ENCODE measurements around the gene DCLK2. TPM values are rescaled to one million over a fixed set of nuclear protein-coding genes. Genes with fewer than 3 reads are reported as not detected.
A peak's percentile ranks its signal among the peaks of the same experiment; 100 is the strongest.

The DCLK2 gene
- total RNA-seq, 2 experiments from 2014 or later: not detected

DNA sequence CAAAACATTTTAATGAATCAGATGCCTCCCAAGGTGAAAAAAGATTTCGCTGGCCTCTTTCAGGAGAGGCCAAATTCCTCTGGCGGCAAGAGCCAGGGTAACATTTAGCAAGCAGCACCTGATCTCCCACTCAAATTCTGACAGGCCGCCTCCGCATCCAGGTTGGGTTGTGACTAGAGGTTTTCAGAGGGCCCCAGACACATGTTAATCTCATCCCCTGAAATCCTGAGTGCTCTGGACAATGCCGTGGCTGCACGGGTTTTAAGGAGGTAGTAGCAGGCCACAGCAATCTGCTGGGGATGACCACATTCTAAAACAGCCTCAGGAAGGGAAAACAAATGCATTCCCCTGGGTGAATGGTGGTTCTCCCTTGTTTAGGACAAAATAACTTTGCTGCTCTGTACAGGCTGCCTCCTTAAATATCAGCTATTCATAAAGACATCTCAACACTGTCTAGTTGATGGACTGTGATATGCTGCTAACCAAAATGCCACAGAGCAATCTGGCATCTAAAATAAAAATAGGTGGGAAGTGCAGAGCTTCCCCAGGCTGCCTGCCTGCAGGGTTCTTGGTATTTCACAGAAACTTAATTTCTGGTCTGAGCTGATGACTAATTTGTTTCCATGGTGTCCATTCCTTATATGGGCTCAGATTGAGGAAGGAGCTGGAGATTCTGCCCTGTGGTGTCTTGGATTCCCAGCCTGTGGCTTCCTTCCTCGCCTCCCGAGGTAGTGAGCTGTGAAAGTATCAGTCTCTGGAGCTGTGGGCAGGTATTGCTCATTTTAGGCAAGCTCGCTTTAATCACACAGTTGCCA, 202.0 kb downstream of the DCLK2 start:
- no peak for DNase-seq
- H3K9me3 Mint-ChIP-seq: peaks cover 8% of the 10 kb centered on the region
- no peak overlapping the region for H3K27ac Mint-ChIP-seq
- H3K36me3 Mint-ChIP-seq (ENCODE audit: low read depth): peaks cover 78% of the 10 kb centered on the region
- no peaks in the 10 kb centered on the region for H3K27me3 Mint-ChIP-seq (ENCODE audit: low read depth)
- CTCF ChIA-PET: interaction anchor here (1.1 to 1.3 kb wide), 2 partner anchors 10 to 16 kb away, joined by 3 read pairs; no protein-coding TSS in a partner anchor
- intact Hi-C loops (cut with micrococcal nuclease): no loop called here
- H3K4me1 Mint-ChIP-seq (ENCODE audit: low read depth): no peaks in the 10 kb centered on the region
- no peak overlapping the region for H3K4me3 Mint-ChIP-seq

DNA sequence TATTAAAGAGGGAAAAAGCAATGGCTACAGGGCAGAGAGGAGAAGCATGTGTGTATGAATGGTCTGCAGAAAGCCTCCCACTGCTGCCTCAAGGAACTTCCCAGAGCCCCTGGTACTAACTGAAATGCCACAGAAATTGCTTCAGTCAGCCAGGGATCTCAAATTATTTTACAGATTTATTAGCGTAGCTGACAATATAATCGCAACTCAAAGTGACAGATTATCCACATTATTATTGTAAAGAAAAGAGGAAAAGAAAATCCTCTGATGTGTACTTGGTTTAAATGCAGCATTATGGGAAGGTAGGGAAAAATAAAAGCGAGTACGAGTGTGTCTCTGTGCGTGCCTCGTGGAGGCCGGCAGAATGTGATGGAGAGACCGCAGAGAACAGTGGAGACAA, 202.7 kb downstream of the DCLK2 start:
- peaks cover 8% of the 10 kb centered on the region for H3K9me3 Mint-ChIP-seq
- H3K4me1 Mint-ChIP-seq (ENCODE audit: low read depth): no peaks in the 10 kb centered on the region
- H3K36me3 Mint-ChIP-seq (ENCODE audit: low read depth): peaks cover 76% of the 10 kb centered on the region
- no peaks in the 10 kb centered on the region for H3K27me3 Mint-ChIP-seq (ENCODE audit: low read depth)
- H3K4me3 Mint-ChIP-seq: no peak overlapping the region
- intact Hi-C loops (cut with micrococcal nuclease): no loop called here
- no peak overlapping the region for H3K27ac Mint-ChIP-seq
- CTCF ChIA-PET: interaction anchor here (1.3 kb wide), 1 partner anchor 15 kb away, joined by 3 read pairs; no protein-coding TSS in a partner anchor
- no peak for DNase-seq

GRCh38 chr4:150283689-150284088, 205.4 kb downstream of the DCLK2 start:
- peaks cover 60% of the 10 kb centered on the region for H3K36me3 Mint-ChIP-seq (ENCODE audit: low read depth)
- intact Hi-C loops (cut with micrococcal nuclease): no loop called here

DNA sequence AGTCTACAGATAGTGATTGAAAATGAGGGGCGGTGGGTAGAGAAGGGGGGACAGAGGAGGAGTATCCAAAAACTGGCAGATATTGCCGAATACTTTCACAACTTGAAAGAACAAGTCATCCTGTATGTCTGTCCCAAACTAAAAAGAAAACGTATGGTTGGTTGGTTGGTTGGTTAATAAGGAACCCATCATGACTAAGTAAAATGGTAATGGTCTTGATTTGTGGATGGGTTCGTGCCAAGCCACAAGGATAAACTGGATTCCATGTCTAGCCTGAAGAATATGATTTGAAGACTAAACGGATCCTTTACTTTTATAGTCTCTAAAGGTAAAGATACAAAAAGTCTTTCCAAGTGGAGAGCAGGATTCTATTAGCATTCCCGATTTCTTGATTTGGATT, 208.4 kb downstream of the DCLK2 start:
- peaks cover 34% of the 10 kb centered on the region for H3K36me3 Mint-ChIP-seq (ENCODE audit: low read depth)

More at GRCh38 chr4:150283689-150284088, 205.4 kb downstream of the DCLK2 start:
- Mint-ChIP-seq H3K4me1 (ENCODE audit: low read depth) (no peaks in the 10 kb centered on the region), H3K27ac (no peak overlapping the region), H3K4me3 (no peak overlapping the region), H3K27me3 (ENCODE audit: low read depth) (no peaks in the 10 kb centered on the region), H3K9me3 (peaks cover under 1% of the 10 kb centered on the region)
- DNase-seq: no peak
- CTCF ChIA-PET: interaction anchor here (0.8 to 1.2 kb wide), 2 partner anchors 10 to 11 kb away, joined by 3 to 5 read pairs; no protein-coding TSS in a partner anchor

GRCh38 chr4:150289198-150289597, 211.0 kb downstream of the DCLK2 start:
- intact Hi-C loops (cut with micrococcal nuclease): no loop called here
- Mint-ChIP-seq H3K4me1 (ENCODE audit: low read depth) (no peaks in the 10 kb centered on the region), H3K4me3 (no peak overlapping the region), H3K27ac (no peak overlapping the region), H3K9me3 (peaks cover 4% of the 10 kb centered on the region), H3K27me3 (ENCODE audit: low read depth) (no peaks in the 10 kb centered on the region), H3K36me3 (ENCODE audit: low read depth) (peaks cover 20% of the 10 kb centered on the region)
- CTCF ChIA-PET: no interaction called here
- no peak for DNase-seq

More for the DNA sequence above, 208.4 kb downstream of the DCLK2 start:
- intact Hi-C loops (cut with micrococcal nuclease): no loop called here
- CTCF ChIA-PET: no interaction called here
- no peaks in the 10 kb centered on the region for H3K4me1 Mint-ChIP-seq (ENCODE audit: low read depth)
- no peak overlapping the region for H3K4me3 Mint-ChIP-seq
- H3K27ac Mint-ChIP-seq: no peak overlapping the region
- H3K27me3 Mint-ChIP-seq (ENCODE audit: low read depth): no peaks in the 10 kb centered on the region
- DNase-seq: no peak
- H3K9me3 Mint-ChIP-seq: no peaks in the 10 kb centered on the region

- CTCF ChIA-PET: no interaction called here
- no peak overlapping the region for H3K27ac Mint-ChIP-seq
- H3K27me3 Mint-ChIP-seq (ENCODE audit: low read depth): no peaks in the 10 kb centered on the region
- H3K36me3 Mint-ChIP-seq (ENCODE audit: low read depth): peaks cover 19% of the 10 kb centered on the region
- H3K9me3 Mint-ChIP-seq: peaks cover 4% of the 10 kb centered on the region
- no peak for DNase-seq
- H3K4me3 Mint-ChIP-seq: no peak overlapping the region
- intact Hi-C loops (cut with micrococcal nuclease): no loop called here
- H3K4me1 Mint-ChIP-seq (ENCODE audit: low read depth): no peaks in the 10 kb centered on the region
Measured at GRCh38 chr4:150289881-150290280, 211.6 kb downstream of the DCLK2 start.

DNA sequence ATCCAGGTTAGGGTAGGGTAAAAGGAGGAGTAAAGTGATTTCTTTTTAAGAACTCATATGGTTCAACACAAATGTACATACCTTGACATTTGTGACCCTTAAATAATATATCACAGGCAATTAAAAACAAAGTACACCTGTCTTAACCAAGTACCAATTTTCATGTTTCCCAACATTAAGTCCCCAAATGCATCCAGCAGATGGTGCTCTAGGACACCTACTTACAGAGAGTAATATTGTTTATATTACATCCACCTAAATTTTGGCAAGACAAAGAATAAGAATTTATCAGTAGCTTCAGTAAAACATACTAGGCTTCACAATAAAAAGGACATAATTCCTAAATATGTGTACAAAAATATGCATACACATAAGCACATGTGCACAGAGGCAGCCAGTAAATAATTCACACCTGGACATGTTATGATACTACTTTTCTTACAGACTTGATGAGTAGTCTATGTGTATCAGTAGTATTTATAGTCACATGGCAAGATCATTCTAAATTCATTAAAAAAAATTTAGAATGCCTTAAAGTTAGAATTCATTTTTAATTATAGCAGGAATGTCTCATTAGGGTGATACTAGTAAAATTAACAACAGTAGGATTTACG, 219.7 kb downstream of the DCLK2 start:
- H3K4me1 Mint-ChIP-seq (ENCODE audit: low read depth): peaks cover 14% of the 10 kb centered on the region
- intact Hi-C loops (cut with micrococcal nuclease): loop anchor here (1.0 to 2.0 kb wide), 3 partner anchors 297 to 749 kb away; no protein-coding TSS in a partner anchor
- peaks cover 5% of the 10 kb centered on the region for H3K36me3 Mint-ChIP-seq (ENCODE audit: low read depth)
- H3K27ac Mint-ChIP-seq: no peak overlapping the region
- CTCF ChIA-PET: interaction anchor here (0.7 to 1.8 kb wide), 5 partner anchors 13 to 569 kb away, joined by 3 to 5 read pairs (median 3); no protein-coding TSS in a partner anchor
- H3K27me3 Mint-ChIP-seq (ENCODE audit: low read depth): no peaks in the 10 kb centered on the region
- peak; percentile 68 for DNase-seq
- H3K4me3 Mint-ChIP-seq: no peak overlapping the region
- H3K9me3 Mint-ChIP-seq: no peaks in the 10 kb centered on the region

GRCh38 chr4:150299816-150300215, 221.6 kb downstream of the DCLK2 start:
- no peaks in the 10 kb centered on the region for H3K9me3 Mint-ChIP-seq
- CTCF ChIA-PET: interaction anchor here (1.3 to 1.6 kb wide), 2 partner anchors 28 to 57 kb away, joined by 3 read pairs; no protein-coding TSS in a partner anchor
- H3K4me1 Mint-ChIP-seq (ENCODE audit: low read depth): peaks cover 15% of the 10 kb centered on the region
- H3K36me3 Mint-ChIP-seq (ENCODE audit: low read depth): peaks cover 6% of the 10 kb centered on the region
- no peak overlapping the region for H3K4me3 Mint-ChIP-seq
- no peak for DNase-seq
- no peaks in the 10 kb centered on the region for H3K27me3 Mint-ChIP-seq (ENCODE audit: low read depth)
- no peak overlapping the region for H3K27ac Mint-ChIP-seq
- intact Hi-C loops (cut with micrococcal nuclease): loop anchor here (2.0 to 5.0 kb wide), 4 partner anchors 295 to 747 kb away; no protein-coding TSS in a partner anchor

GRCh38 chr4:150302553-150302952, 224.3 kb downstream of the DCLK2 start:
- peak; percentile 57 for DNase-seq

GRCh38 chr4:150305995-150306394, 227.8 kb downstream of the DCLK2 start:
- intact Hi-C loops (cut with micrococcal nuclease): no loop called here

More at GRCh38 chr4:150302553-150302952, 224.3 kb downstream of the DCLK2 start:
- intact Hi-C loops (cut with micrococcal nuclease): loop anchor here (1.0 to 5.0 kb wide), 3 partner anchors 134 to 796 kb away; partner anchors contain the start of gene RPS3A
- no peak overlapping the region for H3K4me3 Mint-ChIP-seq
- H3K9me3 Mint-ChIP-seq: no peaks in the 10 kb centered on the region
- peaks cover 15% of the 10 kb centered on the region for H3K4me1 Mint-ChIP-seq (ENCODE audit: low read depth)
- peaks cover 9% of the 10 kb centered on the region for H3K36me3 Mint-ChIP-seq (ENCODE audit: low read depth)
- no peaks in the 10 kb centered on the region for H3K27me3 Mint-ChIP-seq (ENCODE audit: low read depth)
- H3K27ac Mint-ChIP-seq: no peak overlapping the region
- CTCF ChIA-PET: interaction anchor here (0.7 to 1.0 kb wide), 2 partner anchors 10 to 16 kb away, joined by 3 to 4 read pairs; no protein-coding TSS in a partner anchor

DNA sequence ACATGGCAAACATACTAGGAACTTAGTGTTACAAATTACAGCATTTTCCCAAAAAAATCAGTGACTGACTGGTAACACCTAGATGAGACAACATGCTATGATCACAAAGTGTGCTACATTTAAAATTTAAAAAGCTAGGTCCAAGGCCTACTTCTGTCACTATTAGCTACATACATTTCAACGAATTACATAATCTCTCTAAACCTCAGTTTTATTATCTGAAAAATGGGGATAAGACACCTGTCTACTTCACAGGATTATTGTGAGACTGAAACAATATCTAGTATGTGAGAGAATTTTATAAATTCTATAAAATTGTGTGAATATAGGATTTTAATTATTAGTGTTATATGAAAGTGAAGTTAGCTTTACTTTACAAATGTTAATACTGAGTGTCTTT, 228.5 kb downstream of the DCLK2 start:
- H3K27me3 Mint-ChIP-seq (ENCODE audit: low read depth): no peaks in the 10 kb centered on the region
- peaks cover 12% of the 10 kb centered on the region for H3K36me3 Mint-ChIP-seq (ENCODE audit: low read depth)
- H3K4me3 Mint-ChIP-seq: no peak overlapping the region
- intact Hi-C loops (cut with micrococcal nuclease): no loop called here
- no peak for DNase-seq
- no peak overlapping the region for H3K27ac Mint-ChIP-seq
- peaks cover 9% of the 10 kb centered on the region for H3K4me1 Mint-ChIP-seq (ENCODE audit: low read depth)
- CTCF ChIA-PET: interaction anchor here (0.9 kb wide), 1 partner anchor 560 kb away, joined by 4 read pairs; no protein-coding TSS in a partner anchor
- H3K9me3 Mint-ChIP-seq: no peaks in the 10 kb centered on the region

More at GRCh38 chr4:150305995-150306394, 227.8 kb downstream of the DCLK2 start:
- H3K36me3 Mint-ChIP-seq (ENCODE audit: low read depth): peaks cover 12% of the 10 kb centered on the region
- no peak overlapping the region for H3K27ac Mint-ChIP-seq
- CTCF ChIA-PET: interaction anchor here (0.7 kb wide), 1 partner anchor 63 kb away, joined by 3 read pairs; no protein-coding TSS in a partner anchor
- H3K4me3 Mint-ChIP-seq: no peak overlapping the region
- H3K9me3 Mint-ChIP-seq: no peaks in the 10 kb centered on the region
- DNase-seq: no peak
- H3K27me3 Mint-ChIP-seq (ENCODE audit: low read depth): no peaks in the 10 kb centered on the region
- peaks cover 15% of the 10 kb centered on the region for H3K4me1 Mint-ChIP-seq (ENCODE audit: low read depth)

All from activated naive CD4-positive, alpha-beta T cell treated with anti-CD3 and anti-CD28 coated beads for 36 hours (primary cell).